Left colon (tissue), 2 donors: ENCODE results near the gene RAPGEFL1. TPM values are rescaled to one million over a fixed set of nuclear protein-coding genes. Genes with fewer than 3 reads are reported as not detected.
"Not testable (repeated sequence)": the region's sequence is repeated elsewhere in the genome, so short reads cannot be mapped to it uniquely, and the experiment has no call there.

ENCODE experiments used
- ATAC-seq: fragments of 200-7000 bp; cut with Tn5 transposase; one replicate; pipeline ENCODE4 v1.9.1; 2020; ENCODE audit warnings: mild to moderate bottlenecking, moderate library complexity
- DNase-seq, 2 donors: peaks; one replicate each; pipeline ENCODE4 v3.0.0-alpha.2; 2020
- intact Hi-C, 2 donors: fragments of 100-400 bp; cut with DNase I in 1 of 2; cut with micrococcal nuclease in 1 of 2; formaldehyde crosslinking; loops; one replicate each; pipeline versions ENCODE4 v1.11.2 to v1.14.0; 2022; cut with DNase I, micrococcal nuclease
- long read RNA-seq: library from polyadenylated mRNA; unstranded; transcript quantifications from one replicate; pipeline ENCODE4 v2.0.0, GENCODE V29; 2021
- total RNA-seq, 2 donors: library from RNA; stranded (reverse); fragmentation: NEBNext Ultra II Directional; extraction: Animal tissue kit (Norgen Biotek cat#: 25700); gene quantifications; one replicate each; pipeline ENCODE4 v1.2.1, GENCODE V29; 2021
- donor health status: DM: no; HTN: no; CAD: no.
- donor health status: DM: yes; HTN: yes; CAD: no.

The RAPGEFL1 gene, protein sequence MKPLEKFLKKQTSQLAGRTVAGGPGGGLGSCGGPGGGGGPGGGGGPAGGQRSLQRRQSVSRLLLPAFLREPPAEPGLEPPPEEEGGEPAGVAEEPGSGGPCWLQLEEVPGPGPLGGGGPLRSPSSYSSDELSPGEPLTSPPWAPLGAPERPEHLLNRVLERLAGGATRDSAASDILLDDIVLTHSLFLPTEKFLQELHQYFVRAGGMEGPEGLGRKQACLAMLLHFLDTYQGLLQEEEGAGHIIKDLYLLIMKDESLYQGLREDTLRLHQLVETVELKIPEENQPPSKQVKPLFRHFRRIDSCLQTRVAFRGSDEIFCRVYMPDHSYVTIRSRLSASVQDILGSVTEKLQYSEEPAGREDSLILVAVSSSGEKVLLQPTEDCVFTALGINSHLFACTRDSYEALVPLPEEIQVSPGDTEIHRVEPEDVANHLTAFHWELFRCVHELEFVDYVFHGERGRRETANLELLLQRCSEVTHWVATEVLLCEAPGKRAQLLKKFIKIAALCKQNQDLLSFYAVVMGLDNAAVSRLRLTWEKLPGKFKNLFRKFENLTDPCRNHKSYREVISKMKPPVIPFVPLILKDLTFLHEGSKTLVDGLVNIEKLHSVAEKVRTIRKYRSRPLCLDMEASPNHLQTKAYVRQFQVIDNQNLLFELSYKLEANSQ
- total RNA-seq: 100 to 1,000 TPM; 149 to 194 TPM
- long read RNA-seq, full-length matches to known transcripts: 8 of 68 reads
- long read RNA-seq, partial matches to known transcripts: 57 of 68 reads
- long read RNA-seq, other reads (novel, unspliced or antisense): 3 of 68 reads

DNA sequence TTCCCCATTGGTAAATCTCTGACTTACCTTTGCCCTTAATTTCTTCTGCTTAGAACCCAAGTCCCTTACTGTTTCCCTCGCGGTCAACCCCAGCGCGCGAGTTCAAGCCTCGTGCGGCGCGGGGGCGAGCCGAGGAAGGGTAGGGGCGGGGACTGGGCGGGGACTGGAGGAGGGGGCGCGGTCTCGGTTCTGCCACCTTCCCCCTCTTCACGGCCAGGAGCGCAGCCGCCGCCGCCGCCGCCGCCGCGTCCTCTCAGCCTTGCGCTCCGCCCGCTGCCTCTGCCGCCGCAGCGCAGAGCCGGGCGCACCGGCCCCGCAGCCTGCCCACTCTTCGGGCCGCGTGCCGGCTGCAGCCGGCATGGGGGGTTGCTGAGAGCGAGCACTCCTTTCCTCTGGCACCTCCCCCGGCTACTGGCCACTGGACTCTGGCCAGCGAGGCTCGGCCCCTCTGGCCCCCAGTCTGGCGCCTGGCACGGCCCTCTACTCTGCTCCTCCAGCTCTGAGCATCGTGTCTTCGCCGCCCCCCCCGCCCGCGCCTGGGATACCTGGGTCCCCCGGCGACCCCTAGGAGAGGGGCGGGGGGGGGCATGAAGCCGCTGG, at the start of gene RAPGEFL1:
TSS of gene RAPGEFL1 (plus strand) at position 196 of the 600 bp plus-strand sequence. CDS start at position 588, 392 bp downstream.
- DNase-seq: peak; percentile 84 to 92
- ATAC-seq: peak; percentile 51
- intact Hi-C loops: loop anchor here in 1 of 2 donors (10.0 kb wide), 1 partner anchor 153 kb away; no protein-coding TSS in a partner anchor

DNA sequence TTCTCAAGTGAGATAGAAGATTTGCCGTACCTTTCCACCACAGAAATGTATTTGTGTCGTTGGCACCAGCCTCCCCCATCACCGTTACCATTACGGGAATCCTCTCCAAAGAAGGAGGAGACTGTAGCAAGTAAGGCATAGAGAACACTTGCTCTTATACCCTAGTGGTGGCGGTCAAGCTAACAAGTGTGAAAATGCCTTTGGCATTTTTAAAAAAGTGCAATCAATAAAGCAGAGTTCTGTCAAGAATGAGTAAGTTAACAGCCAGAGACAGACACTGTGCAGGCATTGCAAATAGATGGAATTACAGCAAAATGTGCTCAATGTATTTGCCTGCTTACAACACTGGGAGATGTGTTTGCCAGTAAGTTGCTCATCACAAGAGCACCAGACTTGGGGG, 47.8 kb upstream of the RAPGEFL1 start:
- DNase-seq (no peak), ATAC-seq (no peak)
- intact Hi-C loops: no loop called here

DNA sequence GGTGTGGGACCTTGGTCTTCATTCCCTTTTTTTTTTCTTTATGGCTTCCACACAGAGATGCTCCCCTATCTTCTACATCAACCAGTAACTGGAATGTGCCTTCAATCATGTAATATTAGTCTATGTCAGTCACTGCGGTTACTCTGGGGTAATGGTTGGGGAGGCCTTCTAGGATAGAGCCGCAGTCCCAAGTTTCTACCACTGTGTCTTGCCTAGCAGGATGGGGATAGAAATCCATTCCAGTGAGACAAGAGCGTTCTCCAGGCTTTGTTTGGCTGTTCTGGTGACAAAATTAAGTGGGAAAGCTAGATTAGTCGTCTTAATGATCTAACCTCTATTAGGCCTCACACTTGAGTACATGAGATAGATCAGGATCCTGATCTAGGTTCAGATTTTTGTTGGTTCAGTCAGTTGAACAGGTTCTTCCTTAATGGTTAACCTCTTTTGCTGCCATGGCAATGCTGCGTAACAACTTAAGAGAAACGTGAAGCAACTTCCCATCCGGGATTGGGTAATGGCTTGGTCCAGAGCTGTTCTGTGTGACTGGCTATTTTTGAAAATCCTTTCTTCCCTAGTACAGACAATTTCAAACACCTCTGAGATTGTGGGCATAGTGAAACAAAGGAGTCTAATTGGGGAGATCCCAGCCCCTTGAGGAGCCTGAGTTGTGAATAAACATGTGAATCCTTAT, 46.8 kb upstream of the RAPGEFL1 start:
- no peak for ATAC-seq

DNA sequence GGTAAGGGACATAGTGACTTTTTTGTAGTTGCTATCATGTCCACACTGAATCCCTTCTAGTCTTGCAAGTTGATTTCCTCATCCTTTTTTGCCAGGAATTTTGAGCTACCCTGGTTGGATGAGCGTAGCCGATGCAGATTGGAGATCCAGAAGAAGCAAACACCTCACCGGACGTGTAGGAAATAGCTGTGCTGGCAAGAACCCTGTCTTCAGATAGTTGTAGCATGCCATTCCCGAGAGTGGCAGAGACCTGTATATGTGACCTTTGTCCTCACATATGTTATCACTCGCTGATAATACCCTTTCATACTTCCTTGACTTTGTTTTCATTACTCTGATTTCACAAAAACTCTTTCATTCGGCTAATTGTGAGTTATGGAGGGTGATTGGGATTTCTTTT, 43.1 kb upstream of the RAPGEFL1 start:
- intact Hi-C loops: no loop called here
- DNase-seq: peak in 1 of 2 donors; percentile 54
- peak; percentile 96 for ATAC-seq

More for the DNA sequence above, 46.8 kb upstream of the RAPGEFL1 start:
- DNase-seq: no peak
- intact Hi-C loops: no loop called here

DNA sequence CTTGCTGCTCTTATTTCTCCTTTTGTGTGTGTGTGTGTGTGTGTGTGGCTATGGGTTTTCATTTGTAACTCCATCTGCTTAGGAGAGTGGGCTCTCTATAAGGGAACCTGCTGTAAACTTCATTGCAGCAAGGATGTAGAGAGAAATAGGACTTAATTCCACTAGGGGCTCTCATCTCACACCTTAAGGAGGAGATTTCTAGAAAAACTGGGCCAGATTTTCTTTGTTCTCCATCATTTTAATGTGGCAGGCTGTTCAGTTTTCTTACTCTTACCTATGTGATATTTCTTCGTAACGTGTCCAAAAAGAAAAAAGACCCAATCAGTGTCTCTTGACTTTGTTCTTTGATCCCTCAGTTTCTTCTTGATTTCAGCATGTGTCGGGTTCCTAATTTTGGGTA, 41.5 kb upstream of the RAPGEFL1 start:
- intact Hi-C loops: no loop called here
- ATAC-seq (no peak), DNase-seq (no peak)

- ATAC-seq (peak; percentile 16), DNase-seq (peak in 1 of 2 donors; percentile 38)
- intact Hi-C loops: no loop called here
Measured at GRCh38 chr17:40139566-40140058, 37.7 kb upstream of the RAPGEFL1 start.

- intact Hi-C loops, DNase-seq, ATAC-seq: not testable (repeated sequence)
Measured at GRCh38 chr17:40143166-40143565, 34.1 kb upstream of the RAPGEFL1 start.

DNA sequence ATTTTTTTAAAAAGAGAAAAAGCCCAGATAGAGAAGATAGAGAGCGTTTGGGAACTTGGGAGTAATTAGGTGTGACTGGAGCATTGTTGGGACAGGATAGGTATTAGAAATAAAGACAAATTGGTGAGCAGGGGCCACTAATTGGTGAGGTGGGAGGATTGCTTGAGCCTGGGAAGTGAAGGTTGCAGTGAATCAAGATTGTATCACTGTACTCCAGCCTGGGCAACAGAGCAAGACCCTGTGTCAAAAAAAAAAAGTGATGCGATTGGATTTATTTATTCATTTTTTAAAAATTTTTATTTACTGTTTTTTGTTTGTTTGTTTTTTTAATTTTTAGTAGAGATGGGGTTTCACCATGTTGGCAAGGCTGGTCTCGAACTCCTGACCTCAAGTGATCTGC, 31.8 kb upstream of the RAPGEFL1 start:
- intact Hi-C loops: no loop called here
- ATAC-seq: no peak
- DNase-seq: no peak

DNA sequence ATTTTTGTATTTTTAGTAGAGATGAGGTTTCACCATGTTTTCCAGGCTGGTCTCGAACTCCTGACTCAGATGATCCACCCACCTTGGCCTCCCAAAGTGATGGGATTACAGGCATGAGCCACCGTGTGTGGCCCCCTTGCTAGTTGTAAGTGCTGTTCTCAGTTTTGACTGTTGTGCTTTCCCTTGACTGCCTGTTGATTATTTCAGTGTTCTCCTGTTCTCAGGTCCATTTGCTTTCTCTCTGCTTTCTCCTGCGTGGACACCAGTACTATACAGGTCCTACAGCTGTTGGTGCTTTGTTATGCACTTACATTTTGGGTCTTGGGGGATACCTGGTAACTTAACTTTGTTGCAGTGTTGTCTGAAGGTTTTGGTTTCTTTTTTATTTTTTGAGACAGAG, 28.7 kb upstream of the RAPGEFL1 start:
- ATAC-seq (no peak), DNase-seq (no peak)
- intact Hi-C loops: no loop called here

DNA sequence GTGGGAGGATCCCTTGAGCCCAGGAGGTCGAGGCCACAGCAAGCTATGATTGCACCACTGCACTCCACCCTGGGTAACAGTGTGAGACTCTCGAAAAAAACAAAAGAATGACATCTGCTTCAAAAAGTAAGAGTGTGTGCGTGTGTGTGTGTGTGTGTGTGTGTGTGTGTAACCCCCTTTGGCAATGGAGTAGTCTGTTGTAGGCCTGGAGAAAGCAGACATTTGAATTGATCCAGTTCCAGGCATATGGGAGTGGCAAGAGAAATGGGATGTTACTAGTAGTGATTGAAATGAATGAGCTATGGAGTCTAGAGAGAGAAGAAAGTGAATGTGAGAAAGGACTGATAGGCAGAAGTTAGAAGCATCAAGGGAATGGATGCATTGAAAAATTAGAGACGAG, 27.0 kb upstream of the RAPGEFL1 start:
- ATAC-seq (no peak), DNase-seq (no peak)
- intact Hi-C loops: no loop called here

DNA sequence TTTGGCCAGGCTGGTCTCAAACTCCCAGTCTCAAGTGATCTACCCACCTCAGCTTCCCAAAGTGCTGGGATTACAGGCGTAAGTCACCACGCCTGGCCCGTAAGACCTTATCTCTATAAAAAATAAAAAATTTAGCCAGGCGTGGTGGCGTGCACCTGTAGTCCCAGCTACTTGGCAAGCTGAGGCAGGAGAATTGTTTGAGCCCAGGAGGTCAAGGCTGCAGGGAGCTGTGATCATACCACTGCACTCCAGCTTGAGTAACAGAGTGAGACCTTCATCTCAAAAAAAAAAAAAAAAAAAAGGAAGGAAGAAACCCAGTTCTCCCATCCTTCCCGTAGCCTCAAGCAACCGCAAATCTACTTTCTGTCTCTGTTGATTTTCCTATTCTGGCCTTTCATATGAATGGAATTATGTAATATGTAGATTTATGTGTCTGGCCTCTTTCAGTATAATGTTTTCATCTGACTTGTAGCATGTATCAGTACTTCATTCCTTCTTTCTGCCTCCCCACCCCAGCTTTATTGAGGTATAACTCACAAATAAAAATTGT, 25.8 kb upstream of the RAPGEFL1 start:
- no peak for DNase-seq
- ATAC-seq: no peak
- intact Hi-C loops: no loop called here

DNA sequence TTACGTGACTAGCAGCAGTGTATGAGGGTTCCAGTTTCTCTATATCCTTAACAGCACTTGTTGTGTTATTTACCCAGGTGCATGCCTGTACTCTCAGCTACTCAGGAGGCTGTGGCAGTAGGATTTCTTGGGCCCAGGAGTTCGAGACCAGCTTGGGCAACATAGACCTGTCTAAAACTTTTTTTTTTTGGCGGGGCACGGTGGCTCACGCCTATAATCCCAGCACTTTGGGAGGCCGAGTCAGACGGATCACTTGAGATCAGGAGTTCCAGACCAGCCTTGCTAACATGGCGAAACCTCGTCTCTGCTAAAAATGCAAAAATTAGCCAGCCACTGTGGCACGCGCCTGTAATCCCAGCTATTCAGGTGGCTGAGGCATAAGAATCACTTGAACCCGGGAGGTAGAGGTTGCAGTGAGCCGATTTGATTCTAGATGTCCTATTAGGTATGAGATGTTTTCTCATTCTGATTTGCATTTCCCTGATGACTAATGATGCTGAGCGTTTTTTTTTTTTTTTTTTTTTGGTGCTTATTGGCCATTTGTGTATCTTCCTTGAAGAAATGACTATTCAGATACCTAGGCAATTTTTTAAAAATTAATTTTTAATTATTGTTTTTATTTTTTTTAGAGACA, 23.6 kb upstream of the RAPGEFL1 start:
- intact Hi-C loops: no loop called here
- ATAC-seq (no peak), DNase-seq (no peak)

GRCh38 chr17:40157973-40158372, 19.3 kb upstream of the RAPGEFL1 start:
- ATAC-seq: no peak
- intact Hi-C loops: no loop called here
- DNase-seq: no peak

DNA sequence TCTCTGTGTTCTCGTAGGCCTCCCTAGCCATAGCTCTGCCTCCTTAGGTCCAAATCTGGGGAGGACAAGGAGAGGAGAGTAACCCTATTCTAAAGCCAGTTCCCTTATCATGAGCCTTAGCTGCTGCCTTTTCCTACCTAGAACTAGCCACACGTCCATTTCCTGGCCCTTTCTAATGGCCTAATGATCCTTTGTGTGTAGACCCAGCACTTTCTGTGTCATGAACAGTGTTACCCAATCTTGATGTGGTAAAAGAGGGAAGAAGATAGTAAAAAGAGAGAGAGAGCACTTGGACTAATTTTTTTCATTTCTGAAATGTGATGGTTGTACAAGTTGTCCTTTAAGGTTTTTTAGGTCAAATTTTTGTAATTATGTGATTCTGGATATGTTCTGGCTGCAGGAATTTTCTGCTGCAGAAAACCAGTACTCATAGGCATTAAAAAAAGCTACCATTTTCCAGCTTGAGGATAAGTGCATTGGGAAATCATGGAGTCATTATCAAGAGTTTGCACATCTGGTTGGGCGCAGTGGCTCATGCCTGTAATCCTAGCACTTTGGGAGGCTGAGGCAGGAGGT, 18.7 kb upstream of the RAPGEFL1 start:
- ATAC-seq (no peak), DNase-seq (no peak)
- intact Hi-C loops: no loop called here

DNA sequence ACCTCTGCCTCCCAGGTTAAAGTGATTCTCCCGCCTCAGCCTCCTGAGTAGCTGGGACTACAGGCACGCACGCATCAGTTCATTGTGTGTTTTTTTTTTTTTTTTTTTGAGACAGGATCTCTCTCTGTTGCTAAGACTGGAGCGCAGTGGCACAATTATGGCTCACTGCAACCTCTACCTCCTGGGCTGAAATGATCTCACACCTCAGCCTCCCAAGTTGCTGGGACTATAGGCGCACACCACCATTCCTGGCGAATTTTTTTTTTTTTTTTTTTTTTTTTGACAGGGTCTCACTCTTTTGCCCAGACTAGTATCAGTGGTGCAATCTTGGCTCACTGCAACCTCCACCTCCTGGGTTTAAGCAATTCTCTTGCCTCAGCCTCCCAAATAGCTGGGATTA, 17.8 kb upstream of the RAPGEFL1 start:
- no peak for ATAC-seq
- intact Hi-C loops: no loop called here
- no peak for DNase-seq

DNA sequence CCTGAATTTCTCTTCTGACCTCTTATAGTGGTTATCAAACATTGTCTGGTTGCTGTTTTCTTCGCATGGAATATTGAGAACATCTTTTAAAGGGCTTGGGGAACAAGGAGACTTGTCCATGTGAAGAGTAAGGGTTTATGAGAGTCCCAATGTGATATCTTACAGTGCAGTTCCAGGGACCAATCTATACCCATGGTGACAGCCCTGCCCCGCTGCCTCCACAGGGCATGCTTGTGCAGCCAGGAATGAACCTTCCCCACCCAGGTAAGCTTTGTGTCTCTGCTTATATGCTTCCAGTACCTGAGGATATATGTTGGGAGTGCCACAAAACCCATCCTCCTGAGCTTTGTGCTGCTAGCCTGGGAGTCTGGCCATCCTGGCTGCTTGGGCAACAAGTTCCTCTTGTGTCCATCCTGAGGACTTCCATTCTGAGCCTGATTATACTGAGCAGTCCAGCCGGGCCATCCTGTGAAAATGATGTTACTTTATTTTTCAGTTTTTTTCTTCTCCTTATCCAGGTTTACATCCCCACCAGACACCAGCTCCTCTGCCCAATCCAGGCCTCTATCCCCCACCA, 9.5 kb upstream of the RAPGEFL1 start:
- DNase-seq: no peak
- intact Hi-C loops: loop anchor here in 1 of 2 donors (2.0 to 10.0 kb wide), 2 partner anchors 55 to 153 kb away; partner anchors contain the start of gene CSF3
- no peak for ATAC-seq

DNA sequence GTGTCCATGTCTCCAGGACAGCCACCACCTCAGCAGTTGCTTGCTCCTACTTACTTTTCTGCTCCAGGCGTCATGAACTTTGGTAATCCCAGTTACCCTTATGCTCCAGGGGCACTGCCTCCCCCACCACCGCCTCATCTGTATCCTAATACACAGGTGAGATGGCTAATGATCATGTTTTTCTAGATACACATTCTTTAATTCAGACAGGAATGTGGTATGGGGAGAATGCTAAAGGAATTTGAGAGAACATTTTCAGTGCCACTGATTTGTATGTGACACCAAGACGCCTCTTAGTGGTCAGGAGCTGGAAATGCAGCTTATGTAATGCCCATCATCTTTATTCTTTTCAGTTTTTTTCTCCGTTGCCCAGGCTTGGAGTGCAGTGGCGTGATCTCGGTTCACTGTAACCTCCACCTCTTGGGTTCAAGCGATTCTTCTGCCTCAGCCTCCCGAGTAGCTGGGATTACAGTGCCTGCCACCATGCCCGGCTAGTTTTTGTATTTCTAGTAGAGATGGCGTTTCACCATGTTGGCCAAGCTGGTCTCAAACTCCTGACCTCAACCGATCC, 8.9 kb upstream of the RAPGEFL1 start:
- intact Hi-C loops: loop anchor here in 1 of 2 donors (2.0 to 10.0 kb wide), 2 partner anchors 56 to 154 kb away; partner anchors contain the start of gene CSF3
- ATAC-seq: peak; percentile 78
- no peak for DNase-seq
